Amygdala (tissue), 56 donors: ENCODE data around the gene HSBP1L1.
"Not testable (repeated sequence)": the region's sequence is repeated elsewhere in the genome, so short reads cannot be mapped to it uniquely, and the experiment has no call there.

Source experiments
- DNase-seq, 56 donors: peaks; one replicate each; lab custom pipeline; 2025; lab: John Stamatoyannopoulos, UW

The HSBP1L1 gene

DNA sequence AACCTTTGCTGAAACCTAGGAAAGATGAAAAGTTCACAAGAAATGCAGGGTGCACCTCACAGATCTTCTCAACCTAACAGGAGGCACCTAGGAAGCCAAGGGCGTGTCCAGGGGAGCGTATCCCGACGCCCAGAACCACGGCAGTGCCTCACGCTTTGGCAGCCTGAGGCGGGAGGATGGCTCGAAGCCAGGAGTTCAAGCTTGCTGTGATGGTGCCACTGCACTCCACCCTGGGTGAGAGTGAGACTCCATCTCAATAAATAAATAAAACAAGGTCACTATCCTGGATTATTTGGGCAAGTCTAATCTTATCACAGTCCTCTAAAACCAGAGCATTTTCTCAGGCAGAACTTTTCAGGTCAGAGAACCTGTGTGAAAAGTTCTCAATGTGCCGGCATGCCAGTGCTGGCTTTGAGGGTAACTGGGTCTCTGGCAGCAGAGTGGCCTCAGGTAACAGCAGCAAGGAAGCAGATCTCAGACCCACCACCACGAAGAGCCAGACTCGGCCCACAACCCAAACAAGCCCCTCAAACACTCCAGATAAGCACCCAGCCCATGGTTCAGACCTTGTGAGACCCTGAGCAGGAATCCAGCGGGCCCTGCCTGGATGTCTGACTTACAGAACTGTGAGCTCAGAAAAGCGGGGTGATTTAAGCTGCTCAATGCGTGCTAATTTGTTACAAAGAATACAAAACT, 11.7 kb downstream of the HSBP1L1 start:
- DNase-seq: no peak

DNA sequence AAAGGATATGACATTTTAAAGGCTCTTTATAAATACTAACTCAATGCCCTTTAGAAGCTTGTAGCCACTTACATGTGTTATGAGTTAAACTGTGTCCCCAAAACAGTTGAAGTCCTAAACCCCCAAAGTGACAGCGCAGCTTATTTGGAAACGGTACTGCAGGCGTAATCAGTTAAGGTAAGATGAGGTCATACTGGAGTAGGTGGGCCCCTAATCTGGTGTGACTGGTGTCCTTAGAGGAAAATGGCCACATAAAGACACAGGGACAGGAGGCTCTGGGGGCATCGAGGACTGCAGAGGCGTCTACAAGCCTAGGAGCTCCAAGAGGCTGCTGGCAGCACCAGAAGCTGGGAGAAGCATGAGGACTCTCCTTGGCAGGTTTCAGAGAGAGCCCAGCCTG, 15.4 kb downstream of the HSBP1L1 start:
- DNase-seq: no peak

GRCh38 chr18:79980585-79980984, 16.1 kb downstream of the HSBP1L1 start:
- no peak for DNase-seq

DNA sequence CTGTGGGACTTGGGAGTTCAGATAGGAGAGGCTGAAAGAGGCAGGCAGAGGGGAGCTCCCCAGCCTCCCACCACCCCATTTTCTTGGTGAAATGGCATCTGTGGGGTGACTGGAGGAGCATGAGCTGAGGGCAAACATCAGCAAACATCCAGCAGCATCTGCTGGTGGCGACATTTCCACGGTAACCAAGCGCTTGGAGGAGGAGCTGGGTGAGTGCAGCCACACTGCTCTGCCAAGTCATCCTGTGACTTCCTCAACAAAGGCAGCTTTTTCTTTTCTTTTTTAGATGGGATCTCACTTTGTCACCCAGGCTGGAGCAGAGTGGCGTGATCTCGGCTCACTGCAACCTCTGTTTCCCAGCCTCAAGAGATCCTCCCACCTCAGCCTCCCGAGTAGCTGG, 18.3 kb downstream of the HSBP1L1 start:
- DNase-seq: peak in 22 of 56 donors; percentile 21 to 72 (median 38)

GRCh38 chr18:79983253-79983652, 18.8 kb downstream of the HSBP1L1 start:
- DNase-seq: no peak

- DNase-seq: no peak
Measured at GRCh38 chr18:79983793-79984192, 19.4 kb downstream of the HSBP1L1 start.

DNA sequence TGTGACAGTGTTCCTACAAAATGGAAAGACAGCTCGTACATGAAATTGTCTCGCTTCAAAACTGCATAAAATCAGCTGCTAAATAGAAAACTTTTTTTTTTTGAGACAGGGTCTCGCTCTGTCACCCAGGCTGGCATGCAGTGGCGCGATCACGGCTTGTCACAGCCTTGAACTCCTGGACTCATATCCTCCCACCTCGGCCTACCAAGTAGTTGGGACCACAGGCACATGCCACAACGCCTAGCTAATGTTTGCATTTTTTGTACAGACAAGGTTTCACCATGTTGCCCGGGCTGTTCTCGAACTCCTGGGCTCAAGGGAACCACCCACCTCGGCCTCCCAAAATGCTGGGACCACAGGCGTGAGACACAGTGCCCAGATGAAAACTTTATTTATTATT, 20.7 kb downstream of the HSBP1L1 start:
- DNase-seq: no peak

GRCh38 chr18:79986726-79987125, 22.3 kb downstream of the HSBP1L1 start:
- no peak for DNase-seq

DNA sequence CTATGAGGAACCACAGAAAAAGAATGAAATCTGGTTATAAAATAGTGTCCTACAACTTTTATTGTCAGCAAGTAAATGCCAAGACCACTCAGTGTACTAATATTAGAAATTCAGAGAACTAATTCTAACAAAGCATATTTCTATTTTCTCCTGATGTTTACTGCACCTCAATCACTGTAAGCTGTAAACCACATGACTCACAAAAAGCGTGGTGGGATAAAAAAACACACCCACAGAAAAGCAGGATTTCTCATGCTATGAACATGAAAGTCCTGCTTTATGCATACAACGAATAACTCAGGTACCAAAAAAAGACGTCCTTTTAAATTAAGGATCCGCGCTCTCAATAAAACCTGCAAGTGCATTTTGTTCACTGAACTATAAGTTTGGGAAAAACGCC, 23.1 kb downstream of the HSBP1L1 start:
- DNase-seq: no peak

DNA sequence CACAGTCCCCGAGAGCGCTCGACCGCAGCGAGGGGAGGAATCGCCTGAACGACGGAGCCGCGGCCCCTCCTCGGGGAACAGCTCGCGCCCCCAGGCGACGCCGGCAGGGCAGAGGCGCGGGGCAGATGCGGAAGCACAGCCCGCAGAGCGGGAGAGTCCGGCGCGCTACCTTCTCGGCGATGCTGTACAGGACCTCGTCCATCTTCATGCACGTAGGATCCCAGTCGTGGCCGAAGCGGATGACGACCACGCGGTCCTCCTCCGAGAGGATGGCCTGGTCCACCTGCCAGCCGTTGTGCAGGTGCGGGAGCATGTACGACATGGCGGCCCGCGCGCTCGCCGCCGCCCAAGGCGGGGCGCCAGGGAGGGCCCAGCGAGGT, 23.6 kb downstream of the HSBP1L1 start:
- peak in 22 of 56 donors; percentile 46 to 84 (median 70) for DNase-seq

GRCh38 chr18:79988451-79989194, 24.2 kb downstream of the HSBP1L1 start, which contains the start of gene TXNL4A:
Gene TXNL4A, minus strand, starts transcription at chr18:79988563. Its CDS starts 171 bp downstream, at chr18:79988392.
- DNase-seq: peak in 55 of 56 donors; percentile 36 to 93 (median 75)

GRCh38 chr18:79989195-79989497, 24.7 kb downstream of the HSBP1L1 start:
- peak in 1 of 56 donors; percentile 32 for DNase-seq

- no peak for DNase-seq
Measured at GRCh38 chr18:79991494-79991893, 27.1 kb downstream of the HSBP1L1 start.

DNA sequence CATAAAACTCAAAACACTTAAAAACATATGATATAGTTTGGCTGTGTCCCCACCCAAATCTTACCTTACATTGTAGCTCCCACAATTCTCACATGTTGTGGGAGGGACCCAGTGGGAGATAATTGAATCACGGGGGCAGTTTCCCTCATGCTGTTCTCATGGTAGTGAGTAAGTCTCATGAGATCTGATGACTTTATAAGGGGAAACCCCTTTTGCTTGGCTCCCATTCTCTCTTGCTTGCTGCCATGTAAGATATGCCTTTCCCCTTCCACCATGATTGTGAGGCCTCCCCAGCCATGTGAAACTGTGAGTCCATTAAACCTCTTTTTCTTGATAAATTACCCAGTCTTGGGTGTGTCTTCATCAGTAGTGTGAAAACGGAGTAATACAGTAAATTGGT, 35.3 kb downstream of the HSBP1L1 start:
- DNase-seq: not testable (repeated sequence)

- no peak for DNase-seq
Measured at GRCh38 chr18:80000877-80001276, 36.4 kb downstream of the HSBP1L1 start.

DNA sequence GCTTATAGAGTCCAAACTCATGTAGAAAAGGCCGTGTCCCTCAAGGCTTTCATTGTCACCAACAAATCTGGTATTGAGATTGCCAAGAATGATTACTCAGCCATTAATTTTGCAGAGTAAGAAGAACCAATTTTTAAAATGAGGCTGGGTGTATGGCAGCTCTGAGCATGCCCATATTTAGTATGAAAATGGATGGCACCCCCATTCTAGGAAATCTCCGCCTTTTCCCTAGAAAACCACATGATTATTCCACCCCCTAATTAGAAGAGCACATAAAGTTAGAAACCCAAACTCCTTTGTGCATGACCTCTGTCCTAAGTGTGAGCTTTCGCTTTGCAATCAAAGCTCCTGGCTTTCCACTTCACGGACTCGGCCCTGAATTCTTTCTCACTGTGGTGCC, 38.0 kb downstream of the HSBP1L1 start:
- no peak for DNase-seq

- DNase-seq: no peak
Measured at GRCh38 chr18:80004600-80005342, 40.3 kb downstream of the HSBP1L1 start.

GRCh38 chr18:80006724-80007123, 42.3 kb downstream of the HSBP1L1 start:
- no peak for DNase-seq

DNA sequence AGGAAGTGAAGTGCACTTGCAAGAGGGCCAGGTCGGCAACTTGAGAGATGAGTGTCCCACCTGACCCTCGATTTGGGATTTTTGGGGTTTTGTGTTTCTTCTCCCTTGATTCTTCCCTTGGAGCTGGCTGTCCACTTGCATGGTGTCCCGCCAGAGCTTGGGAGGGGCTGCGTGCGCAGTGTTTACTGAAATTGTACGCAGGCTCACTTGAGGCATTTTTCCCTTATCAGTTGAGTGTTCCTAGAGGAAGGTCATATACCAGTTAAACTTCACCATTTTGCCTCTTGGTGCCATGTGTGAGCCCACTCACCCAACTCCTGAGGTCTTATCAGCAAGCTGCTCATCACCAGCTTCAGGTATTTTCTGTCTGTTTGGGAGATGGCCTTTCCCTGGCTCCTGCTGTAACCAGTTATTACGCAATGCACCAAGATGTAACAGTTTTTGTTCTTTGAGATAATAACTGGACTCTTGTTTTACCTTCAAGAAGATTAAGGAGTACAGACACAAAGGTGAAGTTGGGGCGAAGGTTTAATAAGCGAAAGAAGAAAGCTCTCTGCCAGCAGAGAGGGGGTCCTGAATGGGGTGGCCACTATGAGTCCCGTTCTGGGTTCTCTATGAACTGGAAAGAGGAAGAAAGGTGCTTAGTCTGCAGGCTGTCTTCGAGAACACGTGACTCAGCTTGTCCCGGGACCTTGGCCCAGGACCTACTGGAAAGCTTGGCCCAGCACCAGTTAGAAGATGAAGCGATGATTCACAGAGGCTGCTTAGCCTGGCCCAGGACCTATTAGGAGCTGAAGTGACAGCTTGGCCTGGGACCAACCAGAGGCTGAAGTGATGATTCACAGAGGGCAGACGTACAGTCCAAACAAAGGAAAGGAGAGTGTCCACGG, 45.5 kb downstream of the HSBP1L1 start:
- peak in 14 of 56 donors; percentile 3 to 55 (median 14) for DNase-seq

GRCh38 chr18:80010551-80010906, 46.1 kb downstream of the HSBP1L1 start:
- DNase-seq: peak in 1 of 56 donors; percentile 47
